DMS 273 (cell line): ENCODE data around the gene ZNF217.
A peak's percentile ranks its signal among the peaks of the same experiment; 100 is the strongest.
"Not testable (repeated sequence)": the region's sequence is repeated elsewhere in the genome, so short reads cannot be mapped to it uniquely, and the experiment has no call there.

Experiments used
- DNase-seq: peaks from one replicate; lab custom pipeline; 2025; ENCODE audit not compliant: unreplicated experiment; lab: John Stamatoyannopoulos, UW

ZNF217 gene

GRCh38 chr20:53584550-53584913, 9.1 kb downstream of the ZNF217 start:
- DNase-seq, result not testable (repeated sequence)

- DNase-seq, result not testable (repeated sequence)
Measured at GRCh38 chr20:53583660-53584549, 9.7 kb downstream of the ZNF217 start.

- DNase-seq, result no peak
Measured at GRCh38 chr20:53582574-53583351, 10.9 kb downstream of the ZNF217 start.

- no peak for DNase-seq
Measured at GRCh38 chr20:53582251-53582570, 11.4 kb downstream of the ZNF217 start.

GRCh38 chr20:53581444-53582250, 12.0 kb downstream of the ZNF217 start:
- no peak for DNase-seq

GRCh38 chr20:53580376-53581111, 13.1 kb downstream of the ZNF217 start:
- no peak for DNase-seq

- DNase-seq, result no peak
Measured at GRCh38 chr20:53579581-53580375, 13.9 kb downstream of the ZNF217 start.

GRCh38 chr20:53579266-53579580, 14.4 kb downstream of the ZNF217 start:
- no peak for DNase-seq

- DNase-seq, result peak; percentile 95
Measured at GRCh38 chr20:53578492-53579222, 15.0 kb downstream of the ZNF217 start.

- DNase-seq, result no peak
Measured at GRCh38 chr20:53576586-53577318, 16.9 kb downstream of the ZNF217 start.

- DNase-seq, result no peak
Measured at GRCh38 chr20:53576195-53576580, 17.5 kb downstream of the ZNF217 start.

- DNase-seq, result no peak
Measured at GRCh38 chr20:53575481-53576194, 18.0 kb downstream of the ZNF217 start.

GRCh38 chr20:53574819-53575218, 18.8 kb downstream of the ZNF217 start:
- no peak for DNase-seq

- DNase-seq, result no peak
Measured at GRCh38 chr20:53574259-53574789, 19.3 kb downstream of the ZNF217 start.

GRCh38 chr20:53571555-53572286, 21.9 kb downstream of the ZNF217 start:
- DNase-seq, result no peak

- DNase-seq, result no peak
Measured at GRCh38 chr20:53570446-53571276, 23.0 kb downstream of the ZNF217 start.
